Astrocyte (in vitro differentiated cells and primary cell): Measurements from ENCODE around the gene RPS27L. TPM values are rescaled to one million over a fixed set of nuclear protein-coding genes. Genes with fewer than 3 reads are reported as not detected.

Experiments
- DNase-seq: peaks from one replicate; pipeline ENCODE4 v3.0.0-alpha.2; 2010; ENCODE audit warnings: low read depth
- FAIRE-seq: peaks from 2 replicates; lab custom pipeline; 2011; peaks lifted over from hg19 to GRCh38; lab: Jason Lieb, UNC
- H2AFZ ChIP-seq: 2 replicates; pipeline ENCODE4 v1.6.0; 2012; ENCODE audit warnings: low read depth, low read length, inconsistent platforms
- H3K27ac ChIP-seq: 2 replicates; pipeline ENCODE4 v1.5.1; 2011; ENCODE audit warnings: low read depth, low read length, inconsistent platforms
- H3K27me3 ChIP-seq: 2 replicates; pipeline ENCODE4 v1.6.0; 2011; ENCODE audit warnings: low read length, inconsistent platforms; ENCODE audit not compliant: insufficient read depth
- H3K36me3 ChIP-seq: 2 replicates; pipeline ENCODE4 v1.5.1; 2011; ENCODE audit warnings: low read length, inconsistent platforms; ENCODE audit not compliant: insufficient read depth
- H3K4me1 ChIP-seq: 2 replicates; pipeline ENCODE4 v1.5.1; 2011; ENCODE audit warnings: low read length, inconsistent platforms; ENCODE audit not compliant: insufficient read depth
- H3K4me2 ChIP-seq: 2 replicates; pipeline ENCODE4 v1.6.0; 2012; ENCODE audit warnings: low read length, inconsistent platforms
- H3K4me3 ChIP-seq: 2 replicates; pipeline ENCODE4 v1.5.1; 2011; ENCODE audit warnings: low read depth, mild to moderate bottlenecking, low read length, inconsistent platforms; ENCODE audit not compliant: insufficient read depth
- H3K79me2 ChIP-seq: 2 replicates; pipeline ENCODE4 v1.6.0; 2012; ENCODE audit warnings: mild to moderate bottlenecking, low read length, inconsistent platforms; ENCODE audit not compliant: insufficient read depth
- H3K9ac ChIP-seq: 2 replicates; pipeline ENCODE4 v1.6.0; 2012; ENCODE audit warnings: mild to moderate bottlenecking, low read length, inconsistent platforms
- H3K9me3 ChIP-seq: 2 replicates; pipeline ENCODE4 v1.5.1; 2012; ENCODE audit warnings: low read depth, mild to moderate bottlenecking, low read length, inconsistent platforms; ENCODE audit not compliant: insufficient read depth
- H4K20me1 ChIP-seq: 2 replicates; pipeline ENCODE4 v1.6.0; 2012; ENCODE audit warnings: low read length, inconsistent platforms; ENCODE audit not compliant: insufficient read depth
- H3K27ac Mint-ChIP-seq: one replicate; pipeline ENCODE4 v1.8.0; 2021; ENCODE audit warnings: mild to moderate bottlenecking, mixed read lengths; ENCODE audit not compliant: unreplicated experiment
- H3K27me3 Mint-ChIP-seq: one replicate; pipeline ENCODE4 v1.8.0; 2021; ENCODE audit warnings: low read depth, mixed read lengths; ENCODE audit not compliant: unreplicated experiment
- H3K36me3 Mint-ChIP-seq: one replicate; pipeline ENCODE4 v1.8.0; 2021; ENCODE audit warnings: low read depth, mixed read lengths; ENCODE audit not compliant: unreplicated experiment
- H3K4me1 Mint-ChIP-seq: one replicate; pipeline ENCODE4 v1.8.0; 2021; ENCODE audit warnings: low read depth, mixed read lengths; ENCODE audit not compliant: unreplicated experiment
- H3K4me3 Mint-ChIP-seq: one replicate; pipeline ENCODE4 v1.8.0; 2021; ENCODE audit warnings: mild to moderate bottlenecking, moderate library complexity, mixed read lengths; ENCODE audit not compliant: unreplicated experiment
- H3K9me3 Mint-ChIP-seq: one replicate; pipeline ENCODE4 v1.8.0; 2021; ENCODE audit warnings: mild to moderate bottlenecking, mixed read lengths; ENCODE audit not compliant: unreplicated experiment
- CTCF ChIP-seq: IDR thresholded peaks from 2 replicates; pipeline ENCODE4 v1.5.1; 2011; ENCODE audit warnings: low read depth, mild to moderate bottlenecking, inconsistent platforms, low read length, moderate library complexity; ENCODE audit not compliant: insufficient read depth
- EZH2 ChIP-seq: IDR thresholded peaks from 2 replicates; pipeline ENCODE4 v1.6.1; 2012; ENCODE audit warnings: mild to moderate bottlenecking, low read length, inconsistent platforms; ENCODE audit not compliant: insufficient read depth
- total RNA-seq: library from RNA; stranded (reverse); gene quantifications from 2 replicates; pipeline ENCODE4 v1.2.1, GENCODE V29; 2021

RPS27L gene
- total RNA-seq, 1 donor from 2014 or later, result 484 TPM

GRCh38 chr15:63165166-63165859, 8.0 kb upstream of the RPS27L start:
- H3K27me3 Mint-ChIP-seq, result no peaks in the 10 kb centered on the region
- TF ChIP-seq CTCF (no peak), EZH2 (no peak)
- Histone ChIP-seq H4K20me1 (no peaks in the 10 kb centered on the region), H3K4me2 (no peak overlapping the region), H3K36me3 (no peaks in the 10 kb centered on the region), H3K4me3 (no peak overlapping the region), H3K9ac (no peak overlapping the region), H3K9me3 (no peaks in the 10 kb centered on the region), H3K79me2 (no peaks in the 10 kb centered on the region), H3K4me1 (no peaks in the 10 kb centered on the region), H3K27ac (no peak overlapping the region), H3K27me3 (no peaks in the 10 kb centered on the region), H2AFZ (no peak overlapping the region)
- no peaks in the 10 kb centered on the region for H3K36me3 Mint-ChIP-seq
- H3K4me3 Mint-ChIP-seq, result no peak overlapping the region
- H3K4me1 Mint-ChIP-seq, result peaks cover 1% of the 10 kb centered on the region
- H3K27ac Mint-ChIP-seq, result peak overlapping the region; percentile 18
- no peak for DNase-seq
- FAIRE-seq, result no peak
- peaks cover 4% of the 10 kb centered on the region for H3K9me3 Mint-ChIP-seq

GRCh38 chr15:63163217-63163616, 5.9 kb upstream of the RPS27L start:
- no peaks in the 10 kb centered on the region for H3K27me3 Mint-ChIP-seq
- Histone ChIP-seq H2AFZ (no peak overlapping the region), H3K9ac (no peak overlapping the region), H4K20me1 (no peaks in the 10 kb centered on the region), H3K27ac (no peak overlapping the region), H3K36me3 (no peaks in the 10 kb centered on the region), H3K4me1 (peaks cover 1% of the 10 kb centered on the region), H3K4me3 (no peak overlapping the region), H3K79me2 (no peaks in the 10 kb centered on the region), H3K4me2 (no peak overlapping the region), H3K27me3 (no peaks in the 10 kb centered on the region), H3K9me3 (no peaks in the 10 kb centered on the region)
- H3K4me3 Mint-ChIP-seq, result no peak overlapping the region
- peaks cover 4% of the 10 kb centered on the region for H3K9me3 Mint-ChIP-seq
- TF ChIP-seq CTCF, result no peak
- TF ChIP-seq EZH2, result no peak
- peaks cover 1% of the 10 kb centered on the region for H3K4me1 Mint-ChIP-seq
- no peaks in the 10 kb centered on the region for H3K36me3 Mint-ChIP-seq
- FAIRE-seq (no peak), DNase-seq (no peak)
- no peak overlapping the region for H3K27ac Mint-ChIP-seq

- DNase-seq, result no peak
- Mint-ChIP-seq H3K4me1 (no peaks in the 10 kb centered on the region), H3K36me3 (peaks cover 2% of the 10 kb centered on the region), H3K9me3 (no peaks in the 10 kb centered on the region), H3K27ac (no peak overlapping the region), H3K4me3 (no peak overlapping the region), H3K27me3 (no peaks in the 10 kb centered on the region)
- H3K27me3 ChIP-seq, result no peaks in the 10 kb centered on the region
- H3K9me3 ChIP-seq, result no peaks in the 10 kb centered on the region
- no peak overlapping the region for H3K9ac ChIP-seq
- H2AFZ ChIP-seq, result no peak overlapping the region
- H3K27ac ChIP-seq, result no peak overlapping the region
- H3K4me2 ChIP-seq, result no peak overlapping the region
- no peaks in the 10 kb centered on the region for H3K36me3 ChIP-seq
- H3K4me3 ChIP-seq, result no peak overlapping the region
- no peak for FAIRE-seq
- H3K79me2 ChIP-seq, result peaks cover 19% of the 10 kb centered on the region
- TF ChIP-seq CTCF (no peak), EZH2 (no peak)
- peaks cover 4% of the 10 kb centered on the region for H3K4me1 ChIP-seq
- H4K20me1 ChIP-seq, result peaks cover 5% of the 10 kb centered on the region
These were observed 3.4 kb upstream of the RPS27L start for GRCh38 chr15:63160638-63161037.
